HepG2 (cell line): ENCODE data around the gene IP6K3. TPM values are rescaled to one million over a fixed set of nuclear protein-coding genes. Genes with fewer than 3 reads are reported as not detected.

ENCODE experiments used
- HNRNPK ChIP-seq: fragments of 200-400 bp; formaldehyde crosslinking; IDR thresholded peaks from 2 replicates; pipeline ENCODE4 v1.6.1; 2018; ENCODE audit warnings: low read length, low read depth, moderate library complexity, mild to moderate bottlenecking; ENCODE audit not compliant: poor library complexity, severe bottlenecking
- PAWR ChIP-seq: sonication (generic); formaldehyde crosslinking; IDR thresholded peaks from 2 replicates; pipeline ENCODE4 v1.4.0; 2020; ENCODE audit warnings: missing genetic modification reagents, mild to moderate bottlenecking, borderline replicate concordance
- ZFYVE20 ChIP-seq: sonication (generic); formaldehyde crosslinking; IDR thresholded peaks from 2 replicates; pipeline ENCODE4 v1.8.0; 2023; ENCODE audit warnings: low read depth, mild to moderate bottlenecking, moderate library complexity, missing genetic modification reagents, borderline replicate concordance
- ZNF607 ChIP-seq: sonication (generic); formaldehyde crosslinking; IDR thresholded peaks from 2 replicates; pipeline ENCODE4 v1.5.1; 2020; ENCODE audit warnings: missing genetic modification reagents, mild to moderate bottlenecking, borderline replicate concordance
- ZSCAN12 ChIP-seq: sonication (generic); formaldehyde crosslinking; IDR thresholded peaks from 2 replicates; pipeline ENCODE4 v1.9.0; 2021; ENCODE audit warnings: mild to moderate bottlenecking, missing genetic modification reagents
- polyA plus RNA-seq, 8 experiments: library from polyadenylated mRNA; depleted of rRNA in 3 of 8; stranded (reverse) in 7 of 8; unstranded in 1 of 8; fragments of >200 nt; fragmentation: Illumina TruSeq in 4 of 8; extraction: Trizol in 4 of 8; gene quantifications; 2 replicates each; pipeline versions ENCODE4 v1.2.1 to v1.2.3, GENCODE V29; 2011 to 2016; ENCODE audit warnings: low read depth in 4 of 8, missing spikeins in 1 of 8, mixed read lengths in 1 of 8; ENCODE audit not compliant: insufficient read depth in 1 of 8
- total RNA-seq, 5 experiments: library from RNA; depleted of rRNA; stranded (reverse); fragments of >200 nt; fragmentation: Illumina TruSeq; extraction: Trizol; gene quantifications; 2 replicates each; pipeline ENCODE4 v1.2.3, GENCODE V29; 2016; ENCODE audit warnings: low read depth in 1 of 5
- TF ChIP-seq, protein P1 (sequence below): sonication (generic); formaldehyde crosslinking; IDR thresholded peaks from one replicate; pipeline ENCODE4 v1.5.1; 2020; ENCODE audit warnings: mild to moderate bottlenecking, missing genetic modification reagents; ENCODE audit errors: not compliant biosample characterization
- TF ChIP-seq, protein P2 (sequence below): sonication (generic); formaldehyde crosslinking; IDR thresholded peaks from 2 replicates; pipeline ENCODE4 v1.4.0; 2020; ENCODE audit warnings: missing genetic modification reagents, mild to moderate bottlenecking, borderline replicate concordance
- TF ChIP-seq, protein P3 (sequence below): sonication (generic); formaldehyde crosslinking; IDR thresholded peaks from 2 replicates; pipeline ENCODE4 v1.4.0; 2020; ENCODE audit warnings: missing genetic modification reagents

The IP6K3 gene
- total and polyA plus RNA-seq, 2 of the 13 experiments (the other 11 are each of a cell fraction or from before 2014, with no cell fraction given): 0.11 to 0.18 TPM

DNA sequence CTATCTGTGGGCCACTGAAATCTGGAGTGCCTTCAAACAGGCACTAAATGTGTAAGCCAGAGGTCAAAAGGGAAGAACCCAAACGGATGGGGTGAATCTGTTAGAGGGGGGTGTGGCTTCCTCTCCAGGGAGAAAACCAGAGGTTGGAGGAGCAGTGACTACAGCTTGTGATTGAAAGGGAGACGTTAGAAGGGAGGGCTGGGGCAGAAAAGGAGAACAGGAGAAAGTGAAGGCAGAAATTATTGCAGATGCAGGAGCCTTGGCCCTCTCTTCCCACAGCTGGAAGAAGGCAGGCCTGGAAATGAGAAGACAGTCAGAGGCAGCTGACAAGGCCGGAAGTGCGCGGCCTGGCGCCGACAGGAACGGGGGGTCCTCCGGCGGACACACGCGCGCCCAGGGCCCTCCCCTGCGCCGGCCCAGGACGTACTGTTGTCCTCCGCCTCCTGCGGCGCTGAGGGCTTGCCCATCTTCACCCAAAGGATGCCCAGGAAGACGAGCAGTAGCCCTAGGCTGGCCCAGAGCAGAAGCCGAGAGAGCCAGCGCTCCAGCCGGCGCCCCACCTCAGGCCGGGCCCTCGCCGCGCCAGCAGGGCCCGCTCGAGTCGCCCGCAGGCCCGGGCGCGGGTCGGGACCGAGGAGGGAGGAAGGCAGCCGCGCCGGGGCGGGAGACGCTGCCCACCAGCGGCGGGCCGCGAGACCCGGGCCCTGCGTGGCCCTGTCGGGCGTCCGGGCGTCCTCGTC lies 41.4 kb upstream of the IP6K3 start (continued):
- TF ChIP-seq, protein P1, sequence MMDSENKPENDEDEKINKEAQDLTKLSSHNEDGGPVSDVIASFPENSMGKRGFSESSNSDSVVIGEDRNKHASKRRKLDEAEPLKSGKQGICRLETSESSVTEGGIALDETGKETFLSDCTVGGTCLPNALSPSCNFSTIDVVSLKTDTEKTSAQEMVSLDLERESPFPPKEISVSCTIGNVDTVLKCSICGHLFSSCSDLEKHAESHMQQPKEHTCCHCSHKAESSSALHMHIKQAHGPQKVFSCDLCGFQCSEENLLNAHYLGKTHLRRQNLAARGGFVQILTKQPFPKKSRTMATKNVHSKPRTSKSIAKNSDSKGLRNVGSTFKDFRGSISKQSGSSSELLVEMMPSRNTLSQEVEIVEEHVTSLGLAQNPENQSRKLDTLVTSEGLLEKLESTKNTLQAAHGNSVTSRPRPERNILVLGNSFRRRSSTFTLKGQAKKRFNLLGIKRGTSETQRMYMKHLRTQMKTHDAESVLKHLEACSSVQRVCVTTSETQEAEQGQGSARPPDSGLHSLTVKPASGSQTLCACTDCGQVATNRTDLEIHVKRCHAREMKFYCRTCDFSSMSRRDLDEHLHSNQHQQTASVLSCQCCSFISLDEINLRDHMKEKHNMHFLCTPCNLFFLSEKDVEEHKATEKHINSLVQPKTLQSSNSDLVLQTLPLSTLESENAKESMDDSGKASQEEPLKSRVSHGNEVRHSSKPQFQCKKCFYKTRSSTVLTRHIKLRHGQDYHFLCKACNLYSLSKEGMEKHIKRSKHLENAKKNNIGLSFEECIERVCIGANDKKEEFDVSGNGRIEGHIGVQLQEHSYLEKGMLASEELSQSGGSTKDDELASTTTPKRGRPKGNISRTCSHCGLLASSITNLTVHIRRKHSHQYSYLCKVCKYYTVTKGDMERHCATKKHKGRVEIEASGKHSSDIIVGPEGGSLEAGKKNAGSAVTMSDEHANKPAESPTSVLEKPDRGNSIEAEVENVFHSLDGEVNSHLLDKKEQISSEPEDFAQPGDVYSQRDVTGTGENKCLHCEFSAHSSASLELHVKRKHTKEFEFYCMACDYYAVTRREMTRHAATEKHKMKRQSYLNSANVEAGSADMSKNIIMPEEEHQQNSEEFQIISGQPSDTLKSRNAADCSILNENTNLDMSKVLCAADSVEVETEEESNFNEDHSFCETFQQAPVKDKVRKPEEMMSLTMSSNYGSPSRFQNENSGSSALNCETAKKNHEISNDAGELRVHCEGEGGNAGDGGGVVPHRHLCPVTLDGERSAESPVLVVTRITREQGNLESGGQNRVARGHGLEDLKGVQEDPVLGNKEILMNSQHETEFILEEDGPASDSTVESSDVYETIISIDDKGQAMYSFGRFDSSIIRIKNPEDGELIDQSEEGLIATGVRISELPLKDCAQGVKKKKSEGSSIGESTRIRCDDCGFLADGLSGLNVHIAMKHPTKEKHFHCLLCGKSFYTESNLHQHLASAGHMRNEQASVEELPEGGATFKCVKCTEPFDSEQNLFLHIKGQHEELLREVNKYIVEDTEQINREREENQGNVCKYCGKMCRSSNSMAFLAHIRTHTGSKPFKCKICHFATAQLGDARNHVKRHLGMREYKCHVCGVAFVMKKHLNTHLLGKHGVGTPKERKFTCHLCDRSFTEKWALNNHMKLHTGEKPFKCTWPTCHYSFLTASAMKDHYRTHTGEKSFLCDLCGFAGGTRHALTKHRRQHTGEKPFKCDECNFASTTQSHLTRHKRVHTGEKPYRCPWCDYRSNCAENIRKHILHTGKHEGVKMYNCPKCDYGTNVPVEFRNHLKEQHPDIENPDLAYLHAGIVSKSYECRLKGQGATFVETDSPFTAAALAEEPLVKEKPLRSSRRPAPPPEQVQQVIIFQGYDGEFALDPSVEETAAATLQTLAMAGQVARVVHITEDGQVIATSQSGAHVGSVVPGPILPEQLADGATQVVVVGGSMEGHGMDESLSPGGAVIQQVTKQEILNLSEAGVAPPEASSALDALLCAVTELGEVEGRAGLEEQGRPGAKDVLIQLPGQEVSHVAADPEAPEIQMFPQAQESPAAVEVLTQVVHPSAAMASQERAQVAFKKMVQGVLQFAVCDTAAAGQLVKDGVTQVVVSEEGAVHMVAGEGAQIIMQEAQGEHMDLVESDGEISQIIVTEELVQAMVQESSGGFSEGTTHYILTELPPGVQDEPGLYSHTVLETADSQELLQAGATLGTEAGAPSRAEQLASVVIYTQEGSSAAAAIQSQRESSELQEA (CRISPR knock-in tag): peak; percentile 34
- TF ChIP-seq ZFYVE20 (CRISPR knock-in tag): no peak
- TF ChIP-seq ZNF607 (CRISPR knock-in tag): no peak
- TF ChIP-seq ZSCAN12 (CRISPR knock-in tag): no peak
- TF ChIP-seq, protein P2, sequence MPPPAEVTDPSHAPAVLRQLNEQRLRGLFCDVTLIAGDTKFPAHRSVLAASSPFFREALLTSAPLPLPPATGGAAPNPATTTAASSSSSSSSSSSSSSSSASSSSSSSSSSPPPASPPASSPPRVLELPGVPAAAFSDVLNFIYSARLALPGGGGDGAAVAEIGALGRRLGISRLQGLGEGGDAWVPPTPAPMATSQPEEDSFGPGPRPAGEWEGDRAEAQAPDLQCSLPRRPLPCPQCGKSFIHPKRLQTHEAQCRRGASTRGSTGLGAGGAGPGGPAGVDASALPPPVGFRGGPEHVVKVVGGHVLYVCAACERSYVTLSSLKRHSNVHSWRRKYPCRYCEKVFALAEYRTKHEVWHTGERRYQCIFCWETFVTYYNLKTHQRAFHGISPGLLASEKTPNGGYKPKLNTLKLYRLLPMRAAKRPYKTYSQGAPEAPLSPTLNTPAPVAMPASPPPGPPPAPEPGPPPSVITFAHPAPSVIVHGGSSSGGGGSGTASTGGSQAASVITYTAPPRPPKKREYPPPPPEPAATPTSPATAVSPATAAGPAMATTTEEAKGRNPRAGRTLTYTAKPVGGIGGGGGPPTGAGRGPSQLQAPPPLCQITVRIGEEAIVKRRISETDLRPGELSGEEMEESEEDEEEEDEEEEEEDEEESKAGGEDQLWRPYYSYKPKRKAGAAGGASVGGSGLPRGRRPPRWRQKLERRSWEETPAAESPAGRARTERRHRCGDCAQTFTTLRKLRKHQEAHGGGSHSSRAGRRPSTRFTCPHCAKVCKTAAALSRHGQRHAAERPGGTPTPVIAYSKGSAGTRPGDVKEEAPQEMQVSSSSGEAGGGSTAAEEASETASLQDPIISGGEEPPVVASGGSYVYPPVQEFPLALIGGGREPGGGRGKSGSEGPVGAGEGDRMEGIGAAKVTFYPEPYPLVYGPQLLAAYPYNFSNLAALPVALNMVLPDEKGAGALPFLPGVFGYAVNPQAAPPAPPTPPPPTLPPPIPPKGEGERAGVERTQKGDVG: no peak
- TF ChIP-seq, protein P3, sequence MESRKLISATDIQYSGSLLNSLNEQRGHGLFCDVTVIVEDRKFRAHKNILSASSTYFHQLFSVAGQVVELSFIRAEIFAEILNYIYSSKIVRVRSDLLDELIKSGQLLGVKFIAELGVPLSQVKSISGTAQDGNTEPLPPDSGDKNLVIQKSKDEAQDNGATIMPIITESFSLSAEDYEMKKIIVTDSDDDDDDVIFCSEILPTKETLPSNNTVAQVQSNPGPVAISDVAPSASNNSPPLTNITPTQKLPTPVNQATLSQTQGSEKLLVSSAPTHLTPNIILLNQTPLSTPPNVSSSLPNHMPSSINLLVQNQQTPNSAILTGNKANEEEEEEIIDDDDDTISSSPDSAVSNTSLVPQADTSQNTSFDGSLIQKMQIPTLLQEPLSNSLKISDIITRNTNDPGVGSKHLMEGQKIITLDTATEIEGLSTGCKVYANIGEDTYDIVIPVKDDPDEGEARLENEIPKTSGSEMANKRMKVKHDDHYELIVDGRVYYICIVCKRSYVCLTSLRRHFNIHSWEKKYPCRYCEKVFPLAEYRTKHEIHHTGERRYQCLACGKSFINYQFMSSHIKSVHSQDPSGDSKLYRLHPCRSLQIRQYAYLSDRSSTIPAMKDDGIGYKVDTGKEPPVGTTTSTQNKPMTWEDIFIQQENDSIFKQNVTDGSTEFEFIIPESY (CRISPR knock-in tag): no peak
- no peak for TF ChIP-seq PAWR
- no peak for TF ChIP-seq HNRNPK
